Measurements from ENCODE around the gene NUS1.

DNA sequence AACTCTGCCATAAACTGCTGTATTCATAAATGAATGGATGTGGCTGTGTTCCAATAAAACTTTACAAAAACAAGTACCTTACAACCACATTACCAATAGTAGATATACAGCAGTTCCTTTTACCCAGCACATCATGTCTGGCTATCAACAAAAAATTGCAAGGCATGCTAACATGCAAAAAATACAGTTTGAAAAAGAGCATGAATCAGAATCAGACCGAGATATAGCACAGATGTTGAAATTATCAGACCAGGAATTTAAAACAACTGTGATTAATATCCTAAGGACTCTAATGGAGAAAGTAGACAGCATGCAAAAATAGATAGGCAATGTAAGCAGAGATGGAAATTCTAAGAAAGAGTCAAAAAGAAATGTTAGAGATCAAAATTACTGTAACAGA, 8.4 kb upstream of the NUS1 start:
- TF ChIP-seq, protein P1, sequence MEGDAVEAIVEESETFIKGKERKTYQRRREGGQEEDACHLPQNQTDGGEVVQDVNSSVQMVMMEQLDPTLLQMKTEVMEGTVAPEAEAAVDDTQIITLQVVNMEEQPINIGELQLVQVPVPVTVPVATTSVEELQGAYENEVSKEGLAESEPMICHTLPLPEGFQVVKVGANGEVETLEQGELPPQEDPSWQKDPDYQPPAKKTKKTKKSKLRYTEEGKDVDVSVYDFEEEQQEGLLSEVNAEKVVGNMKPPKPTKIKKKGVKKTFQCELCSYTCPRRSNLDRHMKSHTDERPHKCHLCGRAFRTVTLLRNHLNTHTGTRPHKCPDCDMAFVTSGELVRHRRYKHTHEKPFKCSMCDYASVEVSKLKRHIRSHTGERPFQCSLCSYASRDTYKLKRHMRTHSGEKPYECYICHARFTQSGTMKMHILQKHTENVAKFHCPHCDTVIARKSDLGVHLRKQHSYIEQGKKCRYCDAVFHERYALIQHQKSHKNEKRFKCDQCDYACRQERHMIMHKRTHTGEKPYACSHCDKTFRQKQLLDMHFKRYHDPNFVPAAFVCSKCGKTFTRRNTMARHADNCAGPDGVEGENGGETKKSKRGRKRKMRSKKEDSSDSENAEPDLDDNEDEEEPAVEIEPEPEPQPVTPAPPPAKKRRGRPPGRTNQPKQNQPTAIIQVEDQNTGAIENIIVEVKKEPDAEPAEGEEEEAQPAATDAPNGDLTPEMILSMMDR (IDR thresholded peaks at IDR 0.05): no peak
- no peak for TF ChIP-seq POLR2A (IDR thresholded peaks at IDR 0.05)
